GM19468 (cell line): ENCODE measurements around the gene SLC45A1.

Experiments used
- ATAC-seq: cut with Tn5 transposase; IDR thresholded peaks from one replicate; pipeline ENCODE4 v1.9.1; 2021; ENCODE audit warnings: mild to moderate bottlenecking, moderate library complexity, moderate number of reproducible peaks; ENCODE audit not compliant: unreplicated experiment; ENCODE audit errors: extremely low read depth

SLC45A1 gene

GRCh38 chr1:8307628-8308027, 10.3 kb upstream of the SLC45A1 start:
- ATAC-seq = no peak

GRCh38 chr1:8311068-8311718, 6.7 kb upstream of the SLC45A1 start:
- no peak for ATAC-seq

GRCh38 chr1:8312235-8313218, 5.4 kb upstream of the SLC45A1 start:
- ATAC-seq = no peak

GRCh38 chr1:8313231-8313630, 4.7 kb upstream of the SLC45A1 start:
- no peak for ATAC-seq

GRCh38 chr1:8314346-8315280, 3.3 kb upstream of the SLC45A1 start:
- ATAC-seq = no peak

- ATAC-seq = no peak
These were observed 2.1 kb upstream of the SLC45A1 start for GRCh38 chr1:8315573-8316475.

- no peak for ATAC-seq
These were observed 522 bp downstream of the SLC45A1 start for GRCh38 chr1:8318436-8318835.

- ATAC-seq = no peak
These were observed 3.7 kb downstream of the SLC45A1 start for GRCh38 chr1:8321612-8322011.

GRCh38 chr1:8323706-8324105, 5.8 kb downstream of the SLC45A1 start:
- no peak for ATAC-seq

GRCh38 chr1:8324176-8324810, 6.4 kb downstream of the SLC45A1 start:
- no peak for ATAC-seq

- no peak for ATAC-seq
These were observed 7.9 kb downstream of the SLC45A1 start for GRCh38 chr1:8325771-8326170.

GRCh38 chr1:8326265-8326664, 8.4 kb downstream of the SLC45A1 start:
- ATAC-seq = no peak

- ATAC-seq = no peak
These were observed 10.4 kb downstream of the SLC45A1 start for GRCh38 chr1:8328271-8328670.

- ATAC-seq = no peak
These were observed 11.5 kb downstream of the SLC45A1 start for GRCh38 chr1:8329439-8329838.

- ATAC-seq = no peak
These were observed 11.9 kb downstream of the SLC45A1 start for GRCh38 chr1:8329858-8330257.

- no peak for ATAC-seq
These were observed 12.6 kb downstream of the SLC45A1 start for GRCh38 chr1:8330271-8331125.

GRCh38 chr1:8332806-8333205, 14.9 kb downstream of the SLC45A1 start:
- no peak for ATAC-seq
